CD4-positive, alpha-beta T cell treated with Interleukin-4 for 1 hour (primary cell): ENCODE results near the gene ADAMTSL1.

ENCODE experiments used
- DNase-seq, 2 donors: peaks; one replicate each; pipeline ENCODE4 v3.0.0-alpha.2; 2020 to 2022

ADAMTSL1 gene

DNA sequence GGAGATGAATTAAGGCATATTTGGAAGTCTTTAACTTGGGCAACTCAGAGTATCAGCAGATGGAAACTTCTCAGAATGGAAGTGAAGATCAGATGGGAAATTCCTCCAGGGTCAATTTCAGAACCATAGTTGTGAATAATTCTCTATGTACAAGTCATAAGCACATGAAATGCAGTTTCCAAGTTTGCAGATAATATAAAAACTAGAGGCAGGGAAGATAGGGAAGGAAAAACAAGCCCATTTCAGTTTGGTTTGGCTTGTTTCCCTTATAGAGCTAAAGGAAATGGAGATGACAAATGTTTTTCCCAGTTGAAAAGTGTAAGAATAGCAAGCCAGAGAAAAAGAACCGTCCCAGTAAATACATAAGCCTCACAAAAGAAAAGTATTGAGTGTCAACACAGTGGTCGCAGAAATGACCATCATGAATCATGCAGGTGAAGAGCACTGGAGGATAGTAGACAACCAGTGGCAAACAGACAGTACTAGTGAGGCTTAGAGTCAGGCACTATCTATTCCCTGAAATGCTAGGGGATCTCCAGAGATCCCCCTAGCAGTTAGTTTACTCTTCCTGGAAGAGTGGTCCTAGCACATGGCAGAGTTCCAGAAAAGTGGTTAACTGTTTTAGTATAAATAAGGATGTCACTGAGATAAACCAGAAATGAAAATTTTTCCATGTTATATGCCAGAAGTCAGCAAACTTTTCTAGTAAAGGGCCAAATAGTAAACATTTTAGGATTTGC, 313.1 kb downstream of the ADAMTSL1 start:
- no peak for DNase-seq

- no peak for DNase-seq
These were observed 314.3 kb downstream of the ADAMTSL1 start for GRCh38 chr9:18788256-18788655.

- no peak for DNase-seq
These were observed 317.1 kb downstream of the ADAMTSL1 start for GRCh38 chr9:18791074-18791473.

DNA sequence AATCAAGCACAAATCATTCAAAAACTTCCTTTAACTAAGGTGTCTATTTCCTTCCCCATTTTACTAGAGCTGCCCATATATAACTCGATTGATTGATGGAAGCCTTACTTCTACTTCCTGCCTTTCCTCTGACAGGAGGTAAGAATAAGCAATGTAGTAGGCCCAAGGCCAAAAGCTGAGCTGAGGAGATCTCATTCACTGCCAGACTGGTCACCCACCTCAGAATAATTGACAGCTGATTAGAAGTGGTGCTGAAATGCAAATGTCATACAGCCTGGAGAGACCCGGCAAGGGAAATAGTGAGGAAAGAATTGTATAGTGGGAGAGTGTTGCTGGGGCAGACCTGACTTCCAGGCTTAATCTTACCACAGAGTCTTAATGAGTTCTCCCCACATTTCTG, 319.2 kb downstream of the ADAMTSL1 start:
- no peak for DNase-seq

GRCh38 chr9:18795947-18796671, 322.2 kb downstream of the ADAMTSL1 start:
- DNase-seq, result no peak

- DNase-seq, result no peak
These were observed 322.8 kb downstream of the ADAMTSL1 start for GRCh38 chr9:18796696-18797270.

- no peak for DNase-seq
These were observed 324.2 kb downstream of the ADAMTSL1 start for GRCh38 chr9:18798106-18798505.

DNA sequence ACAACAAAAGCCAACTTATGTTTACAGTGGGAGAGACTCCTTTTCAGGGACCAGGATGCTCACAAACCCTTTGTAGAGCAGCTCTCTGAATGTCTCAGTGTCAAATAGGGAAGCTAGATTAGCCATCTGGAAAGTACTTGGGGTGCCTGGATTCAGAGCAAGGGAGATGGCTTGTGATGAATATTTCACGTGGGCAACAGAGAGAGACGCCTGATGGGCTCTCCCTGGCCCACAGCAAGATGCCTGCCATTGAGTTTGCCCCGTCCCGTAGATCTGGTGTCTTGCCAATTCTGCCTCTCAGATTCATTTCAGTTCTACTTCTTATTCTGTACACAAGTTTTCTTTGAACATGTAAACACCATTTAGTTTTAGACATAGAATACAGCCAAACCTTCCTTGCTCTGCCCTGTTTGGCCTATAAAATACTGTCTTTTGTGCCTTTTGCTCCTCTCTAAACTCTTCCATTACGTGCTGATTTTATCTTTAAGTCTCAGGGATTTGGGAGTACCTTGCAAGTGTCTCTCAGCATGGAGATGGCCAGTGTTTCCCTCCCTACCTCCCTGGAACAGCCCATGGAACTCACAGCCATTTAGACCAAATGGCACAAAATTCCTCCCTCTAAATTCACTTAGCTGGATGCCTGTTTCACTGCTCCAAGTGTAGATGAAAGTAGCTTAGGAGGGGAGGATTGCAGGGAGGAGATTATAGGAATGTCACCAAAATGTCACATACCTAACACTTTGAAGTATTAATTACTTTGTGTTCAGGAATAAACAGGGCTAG, 324.7 kb downstream of the ADAMTSL1 start:
- DNase-seq, result no peak

DNA sequence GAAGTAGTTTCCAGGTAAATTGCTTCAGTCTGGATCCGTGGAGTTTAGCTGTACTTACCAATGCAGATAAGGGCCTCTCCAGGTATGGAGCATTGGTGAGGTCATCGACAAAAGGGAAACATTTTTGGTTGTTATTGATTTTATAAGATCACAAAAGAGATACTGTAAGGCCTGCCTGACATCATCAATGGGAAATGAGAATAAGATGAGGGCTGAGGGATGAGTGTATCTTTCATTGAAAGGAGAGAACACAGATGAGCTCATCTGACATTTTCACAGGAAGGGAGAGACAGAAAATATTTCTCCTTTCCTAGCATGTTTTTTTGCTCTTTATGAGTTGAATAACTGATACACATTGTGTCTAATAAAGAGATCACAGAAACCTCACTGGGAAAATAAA, 325.5 kb downstream of the ADAMTSL1 start:
- no peak for DNase-seq

GRCh38 chr9:18800579-18800978, 326.6 kb downstream of the ADAMTSL1 start:
- DNase-seq, result no peak

DNA sequence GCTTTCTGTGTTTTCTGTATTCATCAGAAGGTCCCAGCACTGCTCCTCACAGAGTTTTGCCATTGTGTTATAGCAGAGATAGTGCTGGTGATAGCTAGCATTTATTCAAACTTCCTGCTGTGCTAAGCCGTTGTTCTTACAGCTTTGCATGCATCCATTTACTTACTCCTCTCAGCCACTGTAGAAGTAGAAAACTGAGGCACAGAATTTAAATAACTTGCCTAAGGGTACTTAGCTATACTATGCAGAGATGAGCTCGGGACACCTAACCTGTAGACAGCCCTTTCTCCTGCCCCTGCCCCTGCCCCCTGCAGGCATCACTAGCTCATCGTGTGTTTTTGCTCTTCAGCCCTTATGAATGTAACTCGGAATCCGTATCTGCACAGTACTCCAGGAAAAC, 331.4 kb downstream of the ADAMTSL1 start:
- no peak for DNase-seq

DNA sequence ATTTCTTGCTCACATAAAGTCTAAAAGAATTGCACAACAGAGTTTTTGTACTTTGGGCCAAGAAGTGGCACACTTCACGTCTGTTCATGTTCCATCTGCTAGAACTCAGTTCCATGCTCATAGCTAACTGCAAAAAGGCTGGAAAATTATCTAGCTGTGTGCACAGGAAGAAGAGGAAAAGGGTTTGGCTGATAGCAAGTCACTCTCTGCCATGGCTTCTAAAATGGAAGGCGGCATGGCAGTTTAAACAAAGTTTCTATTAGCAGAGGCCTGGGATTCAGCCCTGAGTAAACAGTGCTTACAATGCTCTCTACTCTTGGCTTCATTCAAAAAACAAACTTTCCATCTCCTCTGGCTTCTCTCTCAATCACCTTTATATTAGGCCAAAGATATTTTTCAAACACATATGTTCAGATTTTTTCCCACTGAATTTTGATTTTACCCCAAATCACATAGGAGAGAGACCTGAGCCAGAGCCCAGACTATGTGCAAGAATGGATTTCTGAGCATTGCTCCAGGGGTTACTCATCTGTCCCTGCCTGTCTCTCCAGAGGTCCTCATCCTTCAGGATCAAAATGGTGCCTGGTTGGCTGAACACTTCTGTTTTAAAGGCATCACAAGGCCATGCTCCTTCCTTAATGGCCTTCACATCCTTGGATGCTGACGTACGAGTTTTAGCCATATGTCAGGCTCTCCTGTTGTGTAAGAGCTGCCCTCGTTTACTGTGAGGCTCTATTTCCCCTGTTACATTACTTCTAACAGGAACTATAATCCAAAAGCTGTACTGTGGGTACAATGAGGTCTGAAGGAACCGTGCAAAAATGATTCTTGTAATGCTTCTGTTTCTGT, 332.5 kb downstream of the ADAMTSL1 start:
- no peak for DNase-seq

DNA sequence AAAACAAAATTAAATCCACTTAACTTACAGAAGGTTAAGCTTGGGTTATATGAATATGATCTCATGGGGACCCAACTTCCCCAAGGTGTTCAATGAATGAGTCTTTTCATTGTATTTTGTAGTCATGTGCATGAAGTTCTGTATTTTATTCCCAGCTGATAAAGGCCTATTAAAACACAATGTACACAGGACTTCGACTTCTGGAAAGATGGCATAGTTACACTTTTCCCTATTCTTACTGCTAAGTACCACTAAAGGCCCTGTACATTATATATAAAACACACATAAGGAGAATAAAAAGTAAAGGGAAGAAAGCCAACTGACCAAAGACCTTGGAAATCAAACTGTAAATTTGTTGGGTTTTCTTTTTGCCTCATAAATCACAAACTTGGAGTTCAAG, 336.6 kb downstream of the ADAMTSL1 start:
- no peak for DNase-seq

GRCh38 chr9:18811171-18811570, 337.2 kb downstream of the ADAMTSL1 start:
- DNase-seq, result no peak

- DNase-seq, result no peak
These were observed 345.5 kb downstream of the ADAMTSL1 start for GRCh38 chr9:18819418-18819817.

DNA sequence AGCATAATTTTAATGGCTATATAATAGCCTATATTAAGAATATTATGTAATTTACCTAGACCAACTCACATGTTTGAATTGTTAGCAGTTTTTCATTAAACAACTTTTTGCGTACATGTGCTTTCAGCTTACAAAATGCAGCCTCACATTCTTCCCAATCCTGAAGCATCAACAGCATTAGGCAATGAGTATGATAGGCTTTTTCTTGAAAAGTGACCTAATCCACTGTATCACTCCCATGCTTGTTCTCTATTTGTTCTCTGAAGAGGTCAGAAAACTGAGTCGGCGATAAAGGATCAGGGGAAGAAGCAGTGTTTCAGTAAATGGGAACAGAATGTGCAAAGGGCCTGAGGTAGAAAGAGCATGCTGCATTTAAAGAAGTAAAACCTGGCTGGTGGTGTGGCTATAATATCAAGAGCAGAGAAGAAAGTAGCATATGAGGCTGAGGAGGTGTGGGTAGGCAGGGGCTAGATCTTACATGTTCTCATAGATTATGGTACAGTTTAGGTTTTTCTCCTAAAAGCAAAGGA, 346.7 kb downstream of the ADAMTSL1 start:
- DNase-seq, result no peak

DNA sequence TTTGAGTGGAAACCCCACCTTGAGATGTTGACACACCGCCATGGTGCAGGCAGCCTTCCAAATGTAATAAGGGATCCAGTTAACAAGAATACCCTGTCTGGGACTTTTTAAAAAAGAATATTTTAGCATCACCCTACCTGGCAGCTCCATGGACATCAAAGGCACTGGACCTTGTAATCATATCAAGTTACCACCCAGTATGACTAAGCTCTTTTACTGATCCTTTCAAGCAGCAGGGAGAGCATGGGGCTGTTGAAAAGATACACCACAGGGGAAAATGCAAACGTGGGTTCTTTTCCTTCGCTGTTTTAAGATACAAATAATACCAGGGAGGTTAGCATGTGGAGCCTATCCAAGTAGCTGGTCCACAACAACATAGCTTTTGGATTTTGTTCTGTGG, 347.8 kb downstream of the ADAMTSL1 start:
- DNase-seq, result no peak

DNA sequence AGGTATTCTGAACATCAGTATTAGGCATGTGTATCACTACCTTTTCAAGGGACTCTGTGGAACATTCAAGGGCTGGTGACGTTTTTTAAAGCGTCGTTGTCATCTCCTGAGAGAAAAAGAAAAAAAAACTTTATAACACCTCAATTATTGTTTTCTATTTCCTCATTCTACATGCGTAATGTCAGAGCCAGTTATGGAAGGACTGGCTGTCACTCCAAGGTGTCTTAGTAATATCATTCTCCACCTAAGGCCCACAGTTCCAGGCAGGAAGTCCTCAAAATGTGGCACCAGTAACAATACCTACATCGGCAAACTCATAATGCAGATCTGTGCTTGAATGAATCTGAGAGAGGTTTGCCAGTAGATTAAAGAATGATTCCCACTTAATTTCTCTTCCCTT, 348.9 kb downstream of the ADAMTSL1 start:
- DNase-seq, result no peak

GRCh38 chr9:18824095-18824666, 350.2 kb downstream of the ADAMTSL1 start:
- DNase-seq, result no peak

GRCh38 chr9:18825656-18826170, 351.8 kb downstream of the ADAMTSL1 start:
- DNase-seq, result no peak

GRCh38 chr9:18826248-18826647, 352.3 kb downstream of the ADAMTSL1 start:
- no peak for DNase-seq

GRCh38 chr9:18829066-18829465, 355.1 kb downstream of the ADAMTSL1 start:
- no peak for DNase-seq
